Stimulated activated CD8-positive, alpha-beta memory T cell treated with anti-CD3 and anti-CD28 coated beads, Interleukin-15, amount 100 ng/mL, for 1 hour (primary cell): ENCODE data around the gene PSAT1.

Source experiments
- DNase-seq: peaks from one replicate; pipeline ENCODE4 v3.0.0-alpha.2; 2020; ENCODE audit warnings: low read depth

The PSAT1 gene

DNA sequence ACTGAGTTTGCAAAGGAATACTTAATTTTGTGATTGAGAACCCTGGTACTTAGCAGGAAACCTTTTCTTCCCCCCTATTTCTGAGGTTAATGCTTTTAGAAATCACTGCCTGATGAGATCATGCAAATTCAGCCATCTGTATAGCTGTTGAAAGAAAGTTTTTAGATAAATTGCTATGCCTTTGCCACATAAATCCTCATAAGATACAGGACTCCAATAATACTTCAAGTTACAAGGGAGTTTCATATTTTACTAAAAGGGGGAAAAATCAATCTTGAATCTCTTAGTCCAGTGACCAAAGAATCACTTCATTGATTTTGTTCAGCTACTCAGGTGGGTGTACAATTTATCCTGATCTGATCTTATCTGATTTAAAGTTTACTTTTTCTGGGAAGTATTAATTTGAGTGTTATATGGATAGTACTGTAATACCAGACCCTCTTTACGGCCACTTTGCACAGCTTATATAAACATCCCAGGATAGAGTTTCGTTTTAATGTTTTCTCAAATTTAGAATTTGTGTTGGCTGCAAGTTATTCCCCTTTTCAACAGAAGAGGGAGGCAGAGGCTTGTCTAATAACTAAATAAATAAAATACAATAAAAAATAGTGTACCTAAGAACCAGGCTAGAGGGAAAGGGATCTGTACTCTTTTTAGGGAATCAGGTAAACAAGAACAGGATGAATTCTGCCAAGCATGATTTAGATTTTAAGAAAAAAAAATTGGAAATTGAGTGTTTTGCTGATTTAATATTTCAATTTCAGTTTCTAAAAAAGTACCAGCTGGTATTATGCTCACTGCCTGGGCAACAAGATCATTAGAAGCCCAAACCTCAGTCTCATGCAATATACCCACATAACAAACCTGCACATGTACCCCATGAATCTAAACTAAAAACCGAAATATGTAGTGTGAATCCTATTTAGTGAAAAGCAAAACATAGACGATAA, 69.1 kb downstream of the PSAT1 start:
- DNase-seq, result no peak

DNA sequence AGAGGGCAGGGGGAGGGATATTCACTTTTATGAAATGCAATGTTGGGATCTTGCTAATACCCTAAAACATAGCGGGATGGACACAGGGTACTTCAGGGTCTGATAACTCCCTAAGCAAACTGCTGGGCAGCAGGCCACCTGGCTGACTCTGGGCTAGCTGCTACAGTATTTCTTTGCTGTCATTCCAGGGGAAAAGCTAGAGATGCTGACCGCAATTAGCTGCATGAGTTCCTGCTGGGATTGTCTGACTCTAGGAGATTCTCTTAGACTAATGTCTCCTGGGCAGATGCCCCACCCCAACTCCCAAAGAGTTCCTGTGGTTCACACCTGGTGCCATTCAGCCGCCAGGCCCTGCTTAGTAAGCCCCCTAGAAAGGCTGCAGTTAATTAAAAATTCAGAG, 69.9 kb downstream of the PSAT1 start:
- no peak for DNase-seq

DNA sequence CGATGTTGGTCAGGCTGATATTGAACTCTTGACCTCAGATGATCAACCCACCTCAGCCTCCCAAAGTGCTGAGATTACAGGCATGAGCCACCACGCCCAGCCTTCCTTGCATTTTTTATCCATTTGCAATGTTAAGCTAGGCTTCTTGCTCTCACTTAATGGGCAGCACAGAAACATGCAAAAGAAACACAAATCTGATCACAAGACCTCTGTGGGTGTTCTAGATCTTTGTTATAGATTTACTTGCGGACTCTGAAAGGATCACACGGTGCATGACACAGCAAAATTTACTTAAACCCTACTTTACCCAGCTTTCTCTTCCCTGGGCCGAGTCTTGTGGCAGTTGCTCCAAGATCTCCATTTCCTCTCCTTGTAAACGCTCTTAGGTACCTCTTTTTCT, 71.3 kb downstream of the PSAT1 start:
- DNase-seq, result no peak

DNA sequence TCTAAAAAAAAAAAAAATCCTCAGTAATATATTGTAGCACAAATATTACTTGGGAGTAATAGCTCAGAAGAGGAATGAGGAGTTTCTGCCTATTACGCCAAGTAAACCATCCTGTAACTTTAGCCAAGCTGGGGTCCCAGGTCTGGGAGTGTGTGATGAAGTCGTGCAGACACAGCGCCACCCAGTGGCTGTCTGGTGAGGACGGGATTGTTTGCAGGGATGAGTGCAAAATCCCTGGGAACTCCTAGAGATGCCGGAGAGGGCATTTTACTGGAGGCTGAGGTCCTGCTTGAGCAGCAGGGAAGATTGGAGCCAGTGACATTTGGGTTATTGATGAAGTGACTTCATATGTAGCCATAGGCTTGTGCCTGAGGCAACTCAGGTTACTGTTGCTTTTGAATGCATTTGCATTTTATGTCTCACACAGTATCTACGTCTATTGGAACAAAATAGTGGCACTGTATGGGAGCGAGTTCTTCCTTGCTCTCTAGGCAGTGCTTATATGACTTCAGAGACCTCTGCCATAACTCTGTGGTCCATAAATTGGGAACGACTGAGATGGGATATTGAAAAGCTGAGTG, 72.8 kb downstream of the PSAT1 start:
- DNase-seq, result peak; percentile 15

DNA sequence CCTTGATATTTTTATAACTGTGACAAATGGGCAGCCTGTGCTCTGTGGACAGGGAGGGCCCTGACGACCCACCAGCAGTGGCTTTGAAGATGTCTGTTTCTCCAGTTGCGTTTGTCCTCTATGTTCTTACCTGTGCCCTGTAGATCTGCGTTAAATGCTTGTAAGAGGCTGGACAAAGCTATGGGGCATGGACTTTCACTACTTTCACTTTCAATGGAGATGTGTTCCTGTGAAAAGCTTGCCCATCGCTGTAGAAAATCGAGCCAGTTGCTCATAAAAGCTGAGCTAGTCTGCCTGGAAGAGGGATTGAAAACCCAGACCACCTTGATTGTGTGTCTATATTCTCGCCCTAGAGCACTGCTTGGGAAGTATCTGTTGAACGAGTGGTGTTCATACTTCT, 74.1 kb downstream of the PSAT1 start:
- DNase-seq, result no peak

DNA sequence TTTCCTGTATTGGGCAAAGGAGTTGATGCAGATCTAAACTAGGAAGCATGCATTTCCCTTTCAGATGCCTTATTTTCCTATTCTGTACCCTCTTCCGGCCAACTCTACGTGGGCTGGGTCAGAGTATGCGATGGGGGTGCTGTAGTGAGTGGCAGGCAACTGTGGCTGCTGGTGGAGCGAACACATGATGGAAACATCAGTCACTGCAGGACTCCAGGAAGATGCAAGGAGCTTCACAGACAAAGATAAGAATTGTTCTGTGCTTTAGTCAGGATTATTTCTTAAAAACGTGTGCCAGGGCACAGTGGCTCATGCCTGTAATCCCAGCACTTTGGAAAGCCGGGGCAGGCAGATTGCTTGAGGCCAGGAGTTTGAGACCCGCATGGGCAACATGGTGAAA, 75.1 kb downstream of the PSAT1 start:
- DNase-seq, result no peak
